Adrenal gland (tissue), 5 donors: ENCODE measurements around the gene PACRG.

Experiments used
- POLR2A ChIP-seq, 2 donors: fragments of 450-650 bp; IDR thresholded peaks; one replicate each; pipeline ENCODE4 v1.6.1; 2017; ENCODE audit warnings: antibody characterized with exemption in 2 of 2, mild to moderate bottlenecking in 2 of 2, moderate library complexity in 1 of 2
- TF ChIP-seq, protein P1 (sequence below), 6 experiments: fragments of 450-650 bp in 4 of 6; fragments of 200-600 bp in 2 of 6; sonication (generic) in 1 of 6; IDR thresholded peaks; 1 replicate in 5 of 6; 2 replicates in 1 of 6; pipeline versions ENCODE4 v1.5.1 to v1.8.0; 2016 to 2021; ENCODE audit warnings: antibody characterized with exemption in 6 of 6, mild to moderate bottlenecking in 2 of 6, moderate library complexity in 1 of 6
- donor health status: DM: no; HTN: no; CAD: no.

DNA sequence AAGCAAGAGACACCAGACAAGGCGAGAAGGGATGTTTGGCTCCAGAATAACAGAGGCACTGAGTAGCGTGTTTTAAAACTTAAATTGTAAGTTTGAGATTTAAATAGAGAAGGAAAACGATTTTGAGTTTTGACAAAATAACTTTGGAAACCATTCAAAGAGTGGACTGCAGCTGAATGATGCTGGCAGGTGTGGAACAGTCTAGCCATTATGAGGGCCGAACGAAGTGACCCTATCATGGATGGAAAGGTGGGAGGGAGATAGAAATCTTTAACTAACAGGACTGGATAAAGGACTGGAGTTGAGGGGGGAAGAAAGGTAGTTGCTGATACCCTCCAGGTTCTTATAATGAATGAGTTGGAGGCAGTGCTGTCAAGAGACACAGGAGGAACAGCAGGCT lies 248.4 kb downstream of the PACRG start:
- TF ChIP-seq POLR2A (IDR thresholded peaks at IDR 0.05), result no peak
- TF ChIP-seq, protein P1, sequence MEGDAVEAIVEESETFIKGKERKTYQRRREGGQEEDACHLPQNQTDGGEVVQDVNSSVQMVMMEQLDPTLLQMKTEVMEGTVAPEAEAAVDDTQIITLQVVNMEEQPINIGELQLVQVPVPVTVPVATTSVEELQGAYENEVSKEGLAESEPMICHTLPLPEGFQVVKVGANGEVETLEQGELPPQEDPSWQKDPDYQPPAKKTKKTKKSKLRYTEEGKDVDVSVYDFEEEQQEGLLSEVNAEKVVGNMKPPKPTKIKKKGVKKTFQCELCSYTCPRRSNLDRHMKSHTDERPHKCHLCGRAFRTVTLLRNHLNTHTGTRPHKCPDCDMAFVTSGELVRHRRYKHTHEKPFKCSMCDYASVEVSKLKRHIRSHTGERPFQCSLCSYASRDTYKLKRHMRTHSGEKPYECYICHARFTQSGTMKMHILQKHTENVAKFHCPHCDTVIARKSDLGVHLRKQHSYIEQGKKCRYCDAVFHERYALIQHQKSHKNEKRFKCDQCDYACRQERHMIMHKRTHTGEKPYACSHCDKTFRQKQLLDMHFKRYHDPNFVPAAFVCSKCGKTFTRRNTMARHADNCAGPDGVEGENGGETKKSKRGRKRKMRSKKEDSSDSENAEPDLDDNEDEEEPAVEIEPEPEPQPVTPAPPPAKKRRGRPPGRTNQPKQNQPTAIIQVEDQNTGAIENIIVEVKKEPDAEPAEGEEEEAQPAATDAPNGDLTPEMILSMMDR (IDR thresholded peaks at IDR 0.05), result no peak
